Loucy (cell line): ENCODE measurements around the gene WDR1.
A peak's percentile ranks its signal among the peaks of the same experiment; 100 is the strongest.

Source experiments
- H2AFZ ChIP-seq: fragments of 200-600 bp; sonication (generic); 2 replicates; pipeline ENCODE4 v1.6.0; 2016; ENCODE audit warnings: antibody characterized with exemption, mild to moderate bottlenecking, low read length, moderate library complexity
- H3F3A ChIP-seq: fragments of 200-600 bp; 2 replicates; pipeline ENCODE4 v1.6.0; 2016; ENCODE audit warnings: antibody characterized with exemption, low read depth, mild to moderate bottlenecking
- H3K27me3 ChIP-seq: fragments of 200-600 bp; sonication (generic); 2 replicates; pipeline ENCODE4 v1.6.1; 2014; ENCODE audit warnings: low read length, mild to moderate bottlenecking; ENCODE audit not compliant: insufficient read depth, poor library complexity, severe bottlenecking
- H3K36me3 ChIP-seq: fragments of 200-600 bp; sonication (generic); 2 replicates; pipeline ENCODE4 v1.6.1; 2016; ENCODE audit warnings: low read length; ENCODE audit not compliant: insufficient read depth
- H3K4me1 ChIP-seq: fragments of 200-600 bp; sonication (generic); 2 replicates; pipeline ENCODE4 v1.5.1; 2014; ENCODE audit warnings: low read length, mild to moderate bottlenecking; ENCODE audit not compliant: insufficient read depth, poor library complexity, severe bottlenecking
- H3K4me2 ChIP-seq: fragments of 200-600 bp; sonication (generic); 2 replicates; pipeline ENCODE4 v1.6.0; 2014; ENCODE audit warnings: antibody characterized with exemption, low read length, low read depth, mild to moderate bottlenecking; ENCODE audit not compliant: poor library complexity, severe bottlenecking
- H3K4me3 ChIP-seq: fragments of 200-600 bp; sonication (generic); 2 replicates; pipeline ENCODE4 v1.5.1; 2014; ENCODE audit warnings: low read length, mild to moderate bottlenecking, mixed read lengths; ENCODE audit not compliant: poor library complexity, severe bottlenecking
- H3K79me2 ChIP-seq: fragments of 200-600 bp; sonication (generic); 2 replicates; pipeline ENCODE4 v1.6.1; 2014; ENCODE audit warnings: low read length; ENCODE audit not compliant: insufficient read depth
- H3K9ac ChIP-seq: fragments of 200-600 bp; sonication (generic); 2 replicates; pipeline ENCODE4 v1.6.0; 2014; ENCODE audit warnings: mild to moderate bottlenecking, low read depth, low read length, moderate library complexity; ENCODE audit not compliant: poor library complexity, severe bottlenecking
- H3K9me2 ChIP-seq: fragments of 200-600 bp; sonication (generic); replicated peaks from 2 replicates; pipeline ENCODE4 v1.6.1; 2016; ENCODE audit warnings: low read depth, low read length, mixed read lengths
- H3K9me3 ChIP-seq: fragments of 200-600 bp; sonication (generic); 2 replicates; pipeline ENCODE4 v1.6.1; 2014; ENCODE audit warnings: mild to moderate bottlenecking, antibody characterized with exemption, low read length, low read depth; ENCODE audit not compliant: insufficient read depth
- H4K20me1 ChIP-seq: fragments of 200-600 bp; sonication (generic); 2 replicates; pipeline ENCODE4 v1.6.0; 2014; ENCODE audit warnings: antibody characterized with exemption, low read length, mild to moderate bottlenecking; ENCODE audit not compliant: insufficient read depth, poor library complexity, severe bottlenecking
- EZH2phosphoT487 ChIP-seq: fragments of 200-600 bp; IDR thresholded peaks from 2 replicates; pipeline ENCODE4 v1.6.1; 2018; ENCODE audit warnings: antibody characterized with exemption, mild to moderate bottlenecking, moderate library complexity, borderline replicate concordance
- TF ChIP-seq, protein P1 (sequence below): fragments of 200-600 bp; sonication (generic); conservative IDR thresholded peaks from 2 replicates; pipeline ENCODE4 v1.5.1; 2014; ENCODE audit warnings: mild to moderate bottlenecking, antibody characterized with exemption, low read length

Gene WDR1

DNA sequence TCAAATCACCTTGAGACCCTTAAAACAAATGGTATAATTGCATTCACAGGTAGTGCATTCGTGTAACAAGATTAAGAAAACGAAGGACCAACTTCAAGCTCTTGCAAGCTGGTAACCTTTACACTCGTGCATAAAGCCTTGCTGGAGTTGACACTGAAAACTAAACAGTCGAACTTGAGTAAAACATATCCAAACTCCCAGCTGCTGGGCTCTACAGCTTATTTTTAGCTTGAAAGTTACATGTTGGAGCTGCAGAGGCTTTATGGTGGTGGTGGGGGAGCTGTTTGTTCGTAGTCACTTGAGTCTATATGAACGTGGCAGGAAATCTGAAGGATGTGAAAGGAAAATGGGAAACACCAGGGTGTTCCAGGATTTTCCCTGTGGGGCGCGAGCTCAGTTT is 2.7 kb upstream of the WDR1 start:
- H3K79me2 ChIP-seq, result peaks cover 38% of the 10 kb centered on the region
- peaks cover 15% of the 10 kb centered on the region; the same call in 1 of the 2 replicates for H3K36me3 ChIP-seq
- no peaks in the 10 kb centered on the region for H3K9me3 ChIP-seq
- no peak overlapping the region for H3K4me3 ChIP-seq
- H3K9ac ChIP-seq, result no peak overlapping the region
- no peaks in the 10 kb centered on the region for H3K27me3 ChIP-seq
- no peak overlapping the region for H2AFZ ChIP-seq
- no peaks in the 10 kb centered on the region for H3K9me2 ChIP-seq
- no peak for TF ChIP-seq EZH2phosphoT487
- TF ChIP-seq, protein P1, sequence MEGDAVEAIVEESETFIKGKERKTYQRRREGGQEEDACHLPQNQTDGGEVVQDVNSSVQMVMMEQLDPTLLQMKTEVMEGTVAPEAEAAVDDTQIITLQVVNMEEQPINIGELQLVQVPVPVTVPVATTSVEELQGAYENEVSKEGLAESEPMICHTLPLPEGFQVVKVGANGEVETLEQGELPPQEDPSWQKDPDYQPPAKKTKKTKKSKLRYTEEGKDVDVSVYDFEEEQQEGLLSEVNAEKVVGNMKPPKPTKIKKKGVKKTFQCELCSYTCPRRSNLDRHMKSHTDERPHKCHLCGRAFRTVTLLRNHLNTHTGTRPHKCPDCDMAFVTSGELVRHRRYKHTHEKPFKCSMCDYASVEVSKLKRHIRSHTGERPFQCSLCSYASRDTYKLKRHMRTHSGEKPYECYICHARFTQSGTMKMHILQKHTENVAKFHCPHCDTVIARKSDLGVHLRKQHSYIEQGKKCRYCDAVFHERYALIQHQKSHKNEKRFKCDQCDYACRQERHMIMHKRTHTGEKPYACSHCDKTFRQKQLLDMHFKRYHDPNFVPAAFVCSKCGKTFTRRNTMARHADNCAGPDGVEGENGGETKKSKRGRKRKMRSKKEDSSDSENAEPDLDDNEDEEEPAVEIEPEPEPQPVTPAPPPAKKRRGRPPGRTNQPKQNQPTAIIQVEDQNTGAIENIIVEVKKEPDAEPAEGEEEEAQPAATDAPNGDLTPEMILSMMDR, result no peak
- H3K4me1 ChIP-seq, result peaks cover 76% of the 10 kb centered on the region
- peaks cover 18% of the 10 kb centered on the region for H4K20me1 ChIP-seq
- H3F3A ChIP-seq, result no peaks in the 10 kb centered on the region
- no peak overlapping the region for H3K4me2 ChIP-seq

DNA sequence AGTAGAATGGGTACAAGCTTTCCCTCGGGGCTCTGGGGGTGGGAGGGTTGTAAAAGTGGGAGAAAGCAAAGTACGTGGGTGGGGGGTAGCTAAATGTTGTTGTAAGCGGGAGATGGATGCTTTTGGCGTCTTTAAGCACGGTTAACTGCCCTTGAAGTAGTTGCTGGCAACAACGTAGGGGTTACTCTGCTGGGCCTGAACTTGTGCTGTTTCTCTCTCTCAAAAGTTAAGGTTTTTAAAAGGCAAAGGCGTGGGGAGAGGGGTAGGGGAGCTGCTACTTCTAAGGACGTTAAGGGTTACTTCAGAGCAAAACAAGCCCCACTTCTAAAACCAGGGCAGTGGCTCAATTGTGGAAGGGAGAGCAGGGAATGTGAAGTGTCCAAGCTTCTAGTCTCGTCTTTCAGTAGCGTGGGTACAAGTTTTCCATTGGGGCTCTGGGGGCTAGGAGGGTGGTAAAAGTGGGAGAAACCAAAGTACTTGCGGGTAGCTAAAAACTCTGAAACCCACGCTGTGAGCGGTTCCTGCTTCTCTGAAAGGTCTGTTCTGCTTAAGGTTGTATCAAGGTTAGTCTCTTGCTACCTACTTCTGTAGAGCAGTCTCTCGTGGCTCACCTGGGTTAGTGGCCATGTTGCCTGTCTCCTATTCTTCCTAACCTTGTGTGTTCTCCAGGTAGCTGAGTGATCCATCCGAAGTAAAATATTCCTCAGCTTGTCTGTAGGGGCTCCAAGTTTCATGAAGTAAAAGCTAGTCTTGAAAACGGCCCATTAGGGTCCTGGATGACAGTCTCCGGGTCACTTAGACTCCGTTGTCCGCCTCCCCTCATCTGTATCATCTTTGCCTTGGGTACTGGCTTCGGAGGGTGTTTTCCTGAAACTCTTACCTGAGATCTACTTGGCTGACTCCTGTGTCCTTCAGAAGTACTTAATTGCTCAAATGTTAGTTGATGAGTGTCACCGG is 1.7 kb upstream of the WDR1 start:
- no peaks in the 10 kb centered on the region for H3K9me3 ChIP-seq
- H3F3A ChIP-seq, result no peaks in the 10 kb centered on the region
- H4K20me1 ChIP-seq, result peaks cover 28% of the 10 kb centered on the region
- no peak overlapping the region for H2AFZ ChIP-seq
- H3K79me2 ChIP-seq, result peaks cover 48% of the 10 kb centered on the region
- peak overlapping the region; percentile 97 for H3K4me3 ChIP-seq
- H3K9me2 ChIP-seq, result no peaks in the 10 kb centered on the region
- TF ChIP-seq, protein P1, result no peak
- TF ChIP-seq EZH2phosphoT487, result no peak
- peaks cover 76% of the 10 kb centered on the region for H3K4me1 ChIP-seq
- peak overlapping the region; percentile 96 for H3K4me2 ChIP-seq
- H3K27me3 ChIP-seq, result no peaks in the 10 kb centered on the region
- H3K36me3 ChIP-seq, result peaks cover 24% of the 10 kb centered on the region; the same call in 1 of the 2 replicates
- peak overlapping the region; percentile 94 for H3K9ac ChIP-seq

DNA sequence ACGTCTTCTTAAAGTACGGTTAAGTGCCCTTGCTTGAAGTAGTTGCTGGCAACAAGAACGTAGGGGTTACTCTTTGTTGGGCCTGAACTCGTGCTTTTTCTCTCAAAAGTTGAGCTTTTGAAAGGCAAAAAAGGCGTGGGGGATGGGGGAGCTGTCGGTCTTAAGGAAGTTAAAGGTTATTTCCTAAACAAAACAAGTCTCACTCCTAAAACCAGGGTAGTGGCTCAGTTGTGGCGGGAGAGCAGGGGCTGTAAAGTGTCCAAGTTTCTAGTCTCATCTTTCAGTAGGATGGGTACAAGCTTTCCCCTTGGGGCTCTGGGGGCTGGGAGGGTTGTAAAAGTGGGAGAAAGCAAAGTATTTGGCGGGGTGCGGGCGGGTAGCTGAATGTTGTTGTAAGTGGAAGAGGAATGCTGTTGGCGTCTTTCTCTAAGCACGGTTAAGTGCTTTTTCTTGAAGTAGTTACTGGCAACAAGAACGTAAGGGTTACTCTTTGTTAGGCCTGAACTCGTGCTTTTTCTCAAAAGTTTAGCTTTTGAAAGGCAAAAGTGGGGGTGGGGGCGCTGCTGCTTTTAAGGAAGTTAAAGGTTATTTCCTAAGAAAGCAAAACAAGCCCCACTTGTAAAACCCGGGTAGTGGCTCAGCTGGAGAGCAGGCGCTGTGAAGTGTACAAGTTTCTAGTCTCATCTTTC is 904 bp upstream of the WDR1 start:
- peaks cover 56% of the 10 kb centered on the region for H3K79me2 ChIP-seq
- no peaks in the 10 kb centered on the region for H3F3A ChIP-seq
- H4K20me1 ChIP-seq, result peaks cover 36% of the 10 kb centered on the region
- peaks cover 76% of the 10 kb centered on the region for H3K4me1 ChIP-seq
- peak overlapping the region; percentile 94 for H3K9ac ChIP-seq
- H3K4me3 ChIP-seq, result peak overlapping the region; percentile 97
- no peak overlapping the region for H2AFZ ChIP-seq
- H3K9me3 ChIP-seq, result no peaks in the 10 kb centered on the region
- no peaks in the 10 kb centered on the region for H3K27me3 ChIP-seq
- peak overlapping the region; percentile 96 for H3K4me2 ChIP-seq
- TF ChIP-seq, protein P1, result no peak
- no peak for TF ChIP-seq EZH2phosphoT487
- H3K36me3 ChIP-seq, result peaks cover 32% of the 10 kb centered on the region; the same call in 1 of the 2 replicates
- no peaks in the 10 kb centered on the region for H3K9me2 ChIP-seq
